ENCODE data around the gene C7orf33. TPM values are rescaled to one million over a fixed set of nuclear protein-coding genes. Genes with fewer than 3 reads are reported as not detected.

Gene C7orf33
- polyA plus RNA-seq, 3 donors = 0.05 TPM; not detected in 2

DNA sequence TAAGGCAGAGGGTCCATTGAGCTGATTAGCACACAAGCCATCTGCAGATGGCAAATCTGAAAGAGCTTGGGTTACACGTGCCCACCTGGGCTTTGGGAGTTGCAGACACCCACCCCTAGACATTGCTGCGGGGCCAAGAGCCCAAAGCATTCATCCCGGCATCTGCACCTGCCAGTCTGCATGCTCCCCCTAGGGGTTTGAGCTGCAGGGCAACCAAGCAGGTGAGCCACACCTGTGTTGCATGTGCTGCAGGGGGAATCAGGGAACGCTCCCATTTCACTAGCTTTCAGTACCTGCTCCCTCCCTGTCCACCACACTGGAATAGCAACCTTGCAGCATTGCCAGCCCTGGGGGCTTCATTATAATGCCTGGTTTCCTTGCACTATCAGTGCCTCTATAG is 21.1 kb downstream of the C7orf33 start:
- Histone ChIP-seq H3K79me2 (ENCODE audit: insufficient read depth, low read length) (no peaks in the 10 kb centered on the region), H4K20me1 (ENCODE audit: insufficient read depth, low read length) (no peaks in the 10 kb centered on the region), H3K9me3 (replicated peaks in 1 of 2; ENCODE audit: control insufficient read depth in 1 of 2, insufficient read depth in 1 of 2, low read length in 2 of 2) (peaks cover 4 to 7% of the 10 kb centered on the region in 2 donors), H2AFZ (ENCODE audit: insufficient read depth, low read depth, low read length, poor library complexity, severe bottlenecking) (no peak overlapping the region), H3K4me2 (replicated peaks; ENCODE audit: extremely low read depth, low read length, poor library complexity, severe bottlenecking) (no peak overlapping the region), H3K27me3 (ENCODE audit: control insufficient read depth in 2 of 2, insufficient read depth in 2 of 2, low read length in 2 of 2) (no peaks in the 10 kb centered on the region), H3K9ac (ENCODE audit: insufficient read depth, low read length, poor library complexity, severe bottlenecking) (no peak overlapping the region), H3K27ac (ENCODE audit: low read depth in 1 of 2, low read length in 2 of 2) (no peak overlapping the region), H3K4me3 (replicated peaks in 1 of 3; ENCODE audit: low read depth in 2 of 3, low read length in 3 of 3) (no peak overlapping the region), H3K36me3 (replicated peaks in 1 of 2; ENCODE audit: control insufficient read depth in 1 of 2, insufficient read depth in 2 of 2, low read length in 2 of 2) (no peaks in the 10 kb centered on the region), H3K4me1 (ENCODE audit: control insufficient read depth in 1 of 2, insufficient read depth in 2 of 2, low read length in 2 of 2) (peaks cover 13 to 17% of the 10 kb centered on the region in 2 donors)
- intact Hi-C loops (cut with micrococcal nuclease) = no loop called here
- peaks cover 0 to 1% (median 0%) of the 10 kb centered on the region in 3 donors for H3K27me3 Mint-ChIP-seq (ENCODE audit: low read depth in 3 of 3)
- 67% methylated on average over 2 of the region's 4 CpGs for WGBS (ENCODE audit: insufficient coverage)
- H3K4me1 Mint-ChIP-seq = peaks cover 21% of the 10 kb centered on the region
- no peak for DNase-seq
- no peak overlapping the region for H3K27ac Mint-ChIP-seq
- TF ChIP-seq, protein P1, sequence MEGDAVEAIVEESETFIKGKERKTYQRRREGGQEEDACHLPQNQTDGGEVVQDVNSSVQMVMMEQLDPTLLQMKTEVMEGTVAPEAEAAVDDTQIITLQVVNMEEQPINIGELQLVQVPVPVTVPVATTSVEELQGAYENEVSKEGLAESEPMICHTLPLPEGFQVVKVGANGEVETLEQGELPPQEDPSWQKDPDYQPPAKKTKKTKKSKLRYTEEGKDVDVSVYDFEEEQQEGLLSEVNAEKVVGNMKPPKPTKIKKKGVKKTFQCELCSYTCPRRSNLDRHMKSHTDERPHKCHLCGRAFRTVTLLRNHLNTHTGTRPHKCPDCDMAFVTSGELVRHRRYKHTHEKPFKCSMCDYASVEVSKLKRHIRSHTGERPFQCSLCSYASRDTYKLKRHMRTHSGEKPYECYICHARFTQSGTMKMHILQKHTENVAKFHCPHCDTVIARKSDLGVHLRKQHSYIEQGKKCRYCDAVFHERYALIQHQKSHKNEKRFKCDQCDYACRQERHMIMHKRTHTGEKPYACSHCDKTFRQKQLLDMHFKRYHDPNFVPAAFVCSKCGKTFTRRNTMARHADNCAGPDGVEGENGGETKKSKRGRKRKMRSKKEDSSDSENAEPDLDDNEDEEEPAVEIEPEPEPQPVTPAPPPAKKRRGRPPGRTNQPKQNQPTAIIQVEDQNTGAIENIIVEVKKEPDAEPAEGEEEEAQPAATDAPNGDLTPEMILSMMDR (IDR thresholded peaks at IDR 0.05) = no peak
- H3K36me3 Mint-ChIP-seq = no peaks in the 10 kb centered on the region
- H3K9me3 Mint-ChIP-seq = peaks cover 3 to 5% (median 4%) of the 10 kb centered on the region in 7 donors
- H3K4me3 Mint-ChIP-seq = no peak overlapping the region

DNA sequence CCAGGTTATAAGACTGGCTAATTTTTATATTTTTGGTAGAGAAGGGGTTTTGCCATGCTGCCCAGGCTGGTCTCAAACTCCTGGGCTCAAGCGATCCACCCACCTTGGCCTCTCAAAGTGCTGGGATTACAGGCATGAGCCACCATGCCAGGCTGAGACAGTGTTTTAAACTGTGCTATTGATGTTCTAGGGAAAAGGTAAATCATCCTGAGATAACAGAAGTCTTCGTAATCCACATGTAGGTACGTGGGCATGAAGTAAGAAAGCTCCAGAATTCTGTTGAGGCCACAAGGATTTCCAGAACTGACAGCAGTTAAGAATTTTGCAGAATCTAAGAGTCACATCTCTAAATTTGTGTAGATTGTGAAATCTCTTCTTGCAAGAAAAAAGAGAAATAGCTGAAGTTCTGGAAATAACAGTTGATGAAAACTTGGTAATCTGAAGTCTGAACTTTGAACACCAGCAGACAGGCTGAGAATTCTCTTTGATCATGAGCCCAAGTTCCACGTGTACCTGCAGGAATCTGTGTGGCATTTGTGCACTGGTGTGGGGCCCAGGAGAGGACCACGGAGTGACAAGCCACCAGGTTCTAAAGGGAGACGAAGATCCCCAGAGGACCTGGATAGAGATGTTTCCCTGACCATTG is 24.6 kb downstream of the C7orf33 start:
- Mint-ChIP-seq H3K27me3 (ENCODE audit: low read depth in 3 of 3) (peaks cover 0 to 1% (median 0%) of the 10 kb centered on the region in 3 donors), H3K4me3 (peak overlapping the region in 1 of 2 donors; percentile 59), H3K9me3 (peaks cover 11 to 26% (median 22%) of the 10 kb centered on the region in 7 donors), H3K36me3 (peaks cover 8 to 12% of the 10 kb centered on the region in 2 donors), H3K27ac (peak overlapping the region in 3 of 7 donors; percentile 25 to 81 (median 33)), H3K4me1 (peaks cover 40% of the 10 kb centered on the region)
- 51% methylated on average over 5 of the region's 6 CpGs for WGBS (ENCODE audit: insufficient coverage)
- no peaks in the 10 kb centered on the region for H4K20me1 ChIP-seq (ENCODE audit: insufficient read depth, low read length)
- peak overlapping the region; percentile 28 for H3K4me2 ChIP-seq (replicated peaks; ENCODE audit: extremely low read depth, low read length, poor library complexity, severe bottlenecking)
- TF ChIP-seq, protein P1 (IDR thresholded peaks at IDR 0.05) = no peak
- H3K27me3 ChIP-seq (ENCODE audit: control insufficient read depth in 2 of 2, insufficient read depth in 2 of 2, low read length in 2 of 2) = no peaks in the 10 kb centered on the region
- intact Hi-C loops (cut with micrococcal nuclease) = no loop called here
- no peak overlapping the region for H3K9ac ChIP-seq (ENCODE audit: insufficient read depth, low read length, poor library complexity, severe bottlenecking)
- peaks cover 17 to 27% of the 10 kb centered on the region in 2 donors for H3K4me1 ChIP-seq (ENCODE audit: control insufficient read depth in 1 of 2, insufficient read depth in 2 of 2, low read length in 2 of 2)
- peak in 1 of 3 donors; percentile 11 for DNase-seq
- peak overlapping the region; percentile 66 for H2AFZ ChIP-seq (ENCODE audit: insufficient read depth, low read depth, low read length, poor library complexity, severe bottlenecking)
- H3K9me3 ChIP-seq (replicated peaks in 1 of 2; ENCODE audit: control insufficient read depth in 1 of 2, insufficient read depth in 1 of 2, low read length in 2 of 2) = peaks cover 24 to 25% of the 10 kb centered on the region in 2 donors
- H3K4me3 ChIP-seq (replicated peaks in 1 of 3; ENCODE audit: low read depth in 2 of 3, low read length in 3 of 3) = peak overlapping the region in 1 of 3 experiments; percentile 10
- no peaks in the 10 kb centered on the region for H3K36me3 ChIP-seq (replicated peaks in 1 of 2; ENCODE audit: control insufficient read depth in 1 of 2, insufficient read depth in 2 of 2, low read length in 2 of 2)
- H3K79me2 ChIP-seq (ENCODE audit: insufficient read depth, low read length) = no peaks in the 10 kb centered on the region
- peak overlapping the region; percentile 30 to 62 for H3K27ac ChIP-seq (ENCODE audit: low read depth in 1 of 2, low read length in 2 of 2)

Data from CD14-positive monocyte (primary cell).